Tibial artery (tissue), 4 donors: ENCODE results near the gene TPR.
"Not testable (repeated sequence)": the region's sequence is repeated elsewhere in the genome, so short reads cannot be mapped to it uniquely, and the experiment has no call there.

Experiments used
- DNase-seq, 2 donors: peaks; one replicate each; pipeline ENCODE4 v3.0.0-alpha.2; 2019
- H3K27ac ChIP-seq, 2 donors: fragments of 200-600 bp; sonication (generic) in 1 of 2; 1 replicate in 1 of 2; 2 replicates in 1 of 2; pipeline ENCODE4 v1.5.1; 2018 to 2019; ENCODE audit warnings: mild to moderate bottlenecking in 1 of 2
- H3K27me3 ChIP-seq, 2 donors: fragments of 200-600 bp; sonication (generic) in 1 of 2; one replicate each; pipeline versions ENCODE4 v1.5.1 to v1.6.0; 2016 to 2019
- H3K36me3 ChIP-seq, 3 donors: fragments of 200-600 bp; sonication (generic) in 2 of 3; one replicate each; pipeline ENCODE4 v1.5.1; 2016 to 2019; ENCODE audit warnings: mild to moderate bottlenecking in 2 of 3
- H3K4me1 ChIP-seq, 4 donors: fragments of 200-600 bp; sonication (generic) in 2 of 4; 1 replicate in 3 of 4; 2 replicates in 1 of 4; pipeline ENCODE4 v1.5.1; 2016 to 2019
- H3K4me3 ChIP-seq, 2 donors: fragments of 200-600 bp; sonication (generic) in 1 of 2; 1 replicate in 1 of 2; 2 replicates in 1 of 2; pipeline ENCODE4 v1.5.1; 2018 to 2019; ENCODE audit warnings: mild to moderate bottlenecking in 2 of 2
- H3K9me3 ChIP-seq, 3 donors: fragments of 200-600 bp; sonication (generic) in 1 of 3; one replicate each; pipeline ENCODE4 v1.5.1; 2016 to 2019
- CTCF ChIP-seq, 2 experiments: fragments of 200-600 bp in 1 of 2; fragments of 450-650 bp in 1 of 2; IDR thresholded peaks; one replicate each; pipeline ENCODE4 v1.5.1; 2017 to 2019; ENCODE audit warnings: antibody characterized with exemption in 2 of 2, mild to moderate bottlenecking in 1 of 2, moderate library complexity in 1 of 2
- intact Hi-C: fragments of 100-400 bp; cut with DNase I; formaldehyde crosslinking; loops from one replicate; pipeline ENCODE4 v1.15.0; 2023; ENCODE audit warnings: low total_unique reads

The TPR gene

DNA sequence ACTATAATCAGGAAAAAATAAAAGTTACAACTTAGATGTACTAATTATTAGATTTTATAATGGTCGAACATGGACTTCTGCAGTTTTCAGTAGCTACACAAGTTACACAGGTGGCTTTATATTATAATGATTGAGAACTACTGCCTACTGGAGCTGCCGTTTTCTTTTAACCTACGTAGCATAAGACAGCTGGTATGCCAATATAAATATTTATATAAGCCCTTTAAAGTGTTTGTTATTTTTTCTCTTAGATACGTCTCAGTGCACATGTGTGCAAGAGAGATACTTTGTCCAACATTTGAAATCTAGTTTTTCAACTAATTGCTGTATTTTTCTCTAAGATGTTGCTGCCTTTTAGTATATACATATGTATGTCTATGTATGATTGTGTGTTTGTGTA is 43.5 kb upstream of the TPR start:
- intact Hi-C loops = no loop called here
- Histone ChIP-seq H3K27me3 (no peaks in the 10 kb centered on the region), H3K9me3 (no peaks in the 10 kb centered on the region), H3K4me3 (no peak overlapping the region), H3K27ac (no peak overlapping the region), H3K36me3 (peaks cover 19 to 38% (median 23%) of the 10 kb centered on the region in 3 donors), H3K4me1 (no peaks in the 10 kb centered on the region)
- DNase-seq = no peak
- TF ChIP-seq CTCF (IDR thresholded peaks at IDR 0.05) = no peak

GRCh38 chr1:186413319-186413718 is 38.3 kb upstream of the TPR start:
- no peak for TF ChIP-seq CTCF (IDR thresholded peaks at IDR 0.05)
- Histone ChIP-seq H3K27ac (no peak overlapping the region), H3K36me3 (peaks cover 15 to 41% (median 34%) of the 10 kb centered on the region in 3 donors), H3K4me1 (no peaks in the 10 kb centered on the region), H3K9me3 (no peaks in the 10 kb centered on the region), H3K4me3 (no peak overlapping the region), H3K27me3 (no peaks in the 10 kb centered on the region)
- intact Hi-C loops = no loop called here
- no peak for DNase-seq

GRCh38 chr1:186409091-186409490 is 34.0 kb upstream of the TPR start:
- Histone ChIP-seq H3K4me3 (no peak overlapping the region), H3K9me3 (no peaks in the 10 kb centered on the region), H3K36me3 (peaks cover 25 to 55% (median 44%) of the 10 kb centered on the region in 3 donors), H3K27ac (no peak overlapping the region), H3K27me3 (no peaks in the 10 kb centered on the region), H3K4me1 (no peaks in the 10 kb centered on the region)
- DNase-seq = no peak
- intact Hi-C loops = loop anchor here (10.0 kb wide), 1 partner anchor 576 kb away; no protein-coding TSS in a partner anchor
- TF ChIP-seq CTCF (IDR thresholded peaks at IDR 0.05) = no peak

GRCh38 chr1:186404454-186405051 is 29.5 kb upstream of the TPR start:
- Histone ChIP-seq H3K4me3 (no peak overlapping the region), H3K4me1 (no peaks in the 10 kb centered on the region), H3K27ac (no peak overlapping the region), H3K27me3 (no peaks in the 10 kb centered on the region), H3K9me3 (no peaks in the 10 kb centered on the region), H3K36me3 (peaks cover 33 to 53% (median 38%) of the 10 kb centered on the region in 3 donors)
- no peak for DNase-seq
- TF ChIP-seq CTCF (IDR thresholded peaks at IDR 0.05) = peak; percentile 50 to 51
- intact Hi-C loops = loop anchor here (10.0 kb wide), 1 partner anchor 580 kb away; no protein-coding TSS in a partner anchor

DNA sequence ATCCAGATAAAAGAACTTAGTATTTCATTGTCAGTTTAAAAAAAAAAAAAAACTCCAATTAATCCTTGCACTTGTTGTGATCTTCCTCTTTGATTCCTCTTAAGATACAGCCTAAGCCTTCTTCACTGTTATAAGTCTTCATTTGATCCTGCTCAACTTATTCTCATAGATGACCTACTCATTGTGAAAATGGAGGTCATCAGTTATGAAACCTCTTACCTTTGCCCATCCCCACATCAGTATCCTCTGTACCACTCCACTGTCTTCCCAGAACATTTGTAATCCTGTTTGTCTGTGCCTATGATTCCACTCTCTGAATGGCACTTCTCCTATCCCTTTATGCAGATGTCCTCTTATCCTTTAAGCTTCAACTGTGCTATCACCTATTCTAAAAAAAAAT is 28.6 kb upstream of the TPR start:
- Histone ChIP-seq H3K4me3 (no peak overlapping the region), H3K27me3 (no peaks in the 10 kb centered on the region), H3K36me3 (peaks cover 34 to 55% (median 40%) of the 10 kb centered on the region in 3 donors), H3K9me3 (no peaks in the 10 kb centered on the region), H3K4me1 (no peaks in the 10 kb centered on the region), H3K27ac (no peak overlapping the region)
- intact Hi-C loops = loop anchor here (10.0 kb wide), 1 partner anchor 581 kb away; no protein-coding TSS in a partner anchor
- no peak for TF ChIP-seq CTCF (IDR thresholded peaks at IDR 0.05)
- DNase-seq = no peak

GRCh38 chr1:186401446-186401845 is 26.4 kb upstream of the TPR start:
- not testable (repeated sequence) for H3K27me3 ChIP-seq, DNase-seq, H3K4me1 ChIP-seq, H3K9me3 ChIP-seq, H3K27ac ChIP-seq, H3K4me3 ChIP-seq
- H3K36me3 ChIP-seq = peaks cover 39 to 63% (median 40%) of the 10 kb centered on the region in 3 donors
- intact Hi-C loops = loop anchor here (10.0 kb wide), 1 partner anchor 583 kb away; no protein-coding TSS in a partner anchor

- H3K4me3 ChIP-seq, DNase-seq, intact Hi-C loops, H3K27ac ChIP-seq, H3K27me3 ChIP-seq, H3K9me3 ChIP-seq, H3K4me1 ChIP-seq: not testable (repeated sequence)
- H3K36me3 ChIP-seq = peaks cover 66 to 90% (median 71%) of the 10 kb centered on the region in 3 donors
Observed at GRCh38 chr1:186392711-186393110, 17.7 kb upstream of the TPR start.
